ENCODE data around the gene NELL2.

GRCh38 chr12:44507461-44507860 lies 368.7 kb downstream of the NELL2 start:
- no peak for TF ChIP-seq MXI1 (IDR thresholded peaks at IDR 0.05; ENCODE audit: low read depth, low read length)
- no peak for TF ChIP-seq CTCF (IDR thresholded peaks at IDR 0.05)
- no peak for TF ChIP-seq YY1 (IDR thresholded peaks at IDR 0.05; ENCODE audit: low read depth)
- TF ChIP-seq EP300 (IDR thresholded peaks at IDR 0.05; ENCODE audit: borderline replicate concordance in 1 of 2, low read depth in 1 of 2, low read length in 1 of 2): no peak

Data from SK-N-SH (cell line).